Keratinocyte (primary cell): ENCODE results near the gene PDE11A. TPM values are rescaled to one million over a fixed set of nuclear protein-coding genes. Genes with fewer than 3 reads are reported as not detected.

Experiments
- DNase-seq: peaks from one replicate; pipeline ENCODE4 v3.0.0-alpha.2; 2011; ENCODE audit warnings: low read depth, missing footprints, low spot score
- FAIRE-seq: peaks from 2 replicates; lab custom pipeline; 2011; peaks lifted over from hg19 to GRCh38; lab: Jason Lieb, UNC
- H2AFZ ChIP-seq: 2 replicates; pipeline ENCODE4 v1.6.0; 2012; ENCODE audit warnings: low read length, control low read depth, inconsistent platforms; ENCODE audit not compliant: control insufficient read depth
- H3K27ac ChIP-seq: 2 replicates; pipeline ENCODE4 v1.5.1; 2011; ENCODE audit warnings: low read length; ENCODE audit not compliant: control insufficient read depth, insufficient read depth
- H3K27me3 ChIP-seq: 3 replicates; pipeline ENCODE4 v1.6.0; 2011; ENCODE audit warnings: low read length; ENCODE audit not compliant: control insufficient read depth, insufficient read depth; ENCODE audit errors: extremely low read depth
- H3K36me3 ChIP-seq, 2 experiments: 2 replicates in 1 of 2; 3 replicates in 1 of 2; pipeline ENCODE4 v1.5.1; 2011; ENCODE audit warnings: low read length in 2 of 2, mild to moderate bottlenecking in 1 of 2; ENCODE audit not compliant: control insufficient read depth in 2 of 2, insufficient read depth in 2 of 2; ENCODE audit errors: extremely low read depth in 1 of 2
- H3K4me1 ChIP-seq: 3 replicates; pipeline ENCODE4 v1.5.1; 2011; ENCODE audit warnings: low read length; ENCODE audit not compliant: control insufficient read depth, insufficient read depth; ENCODE audit errors: extremely low read depth
- H3K4me2 ChIP-seq: 3 replicates; pipeline ENCODE4 v1.6.0; 2011; ENCODE audit warnings: low read depth, low read length; ENCODE audit not compliant: control insufficient read depth, insufficient read depth; ENCODE audit errors: extremely low read depth
- H3K4me3 ChIP-seq, 3 experiments: fragments of 200-600 bp in 1 of 3; sonication (generic) in 1 of 3; 2 replicates in 2 of 3; 3 replicates in 1 of 3; pipeline ENCODE4 v1.5.1; 2011 to 2016; ENCODE audit warnings: low read length in 3 of 3, mild to moderate bottlenecking in 3 of 3, control low read depth in 2 of 3, inconsistent platforms in 1 of 3, low read depth in 1 of 3, mixed read lengths in 1 of 3, mixed run types in 1 of 3, moderate library complexity in 1 of 3; ENCODE audit not compliant: control insufficient read depth in 2 of 3, insufficient read depth in 2 of 3; ENCODE audit errors: extremely low read depth in 1 of 3
- H3K79me2 ChIP-seq: 2 replicates; pipeline ENCODE4 v1.6.0; 2012; ENCODE audit warnings: low read length; ENCODE audit not compliant: control insufficient read depth, insufficient read depth
- H3K9ac ChIP-seq: 3 replicates; pipeline ENCODE4 v1.6.0; 2011; ENCODE audit warnings: low read length; ENCODE audit not compliant: control insufficient read depth, insufficient read depth; ENCODE audit errors: extremely low read depth
- H3K9me1 ChIP-seq: 3 replicates; pipeline ENCODE4 v1.6.0; 2011; ENCODE audit warnings: low read length; ENCODE audit not compliant: control insufficient read depth, insufficient read depth; ENCODE audit errors: extremely low read depth
- H3K9me3 ChIP-seq: 2 replicates; pipeline ENCODE4 v1.5.1; 2012; ENCODE audit warnings: low read depth, low read length; ENCODE audit not compliant: control insufficient read depth
- H4K20me1 ChIP-seq: 3 replicates; pipeline ENCODE4 v1.6.0; 2011; ENCODE audit warnings: low read length; ENCODE audit not compliant: control insufficient read depth, insufficient read depth; ENCODE audit errors: extremely low read depth
- CTCF ChIP-seq, 3 experiments: IDR thresholded peaks in 1 of 3; conservative IDR thresholded peaks in 1 of 3; optimal IDR thresholded peaks in 1 of 3; 2 replicates in 2 of 3; 3 replicates in 1 of 3; pipeline versions ENCODE3 to v1.5.1; 2011; ENCODE audit warnings: low read length in 3 of 3, mild to moderate bottlenecking in 3 of 3, moderate library complexity in 2 of 3, control low read depth in 1 of 3, inconsistent platforms in 1 of 3; ENCODE audit not compliant: insufficient read depth in 2 of 3; ENCODE audit errors: extremely low read depth in 1 of 3
- EZH2 ChIP-seq: IDR thresholded peaks from one replicate; pipeline ENCODE4 v1.6.1; 2012; ENCODE audit warnings: inconsistent platforms, mild to moderate bottlenecking, low read length, moderate library complexity
- dilution Hi-C: fragments of 300-500 bp; cut with MboI; formaldehyde crosslinking; loops from one replicate; pipeline ENCODE4 v1.7.0; 2020; ENCODE audit warnings: low sequenced_read_pairs; ENCODE audit not compliant: extremely low pct_ligation_motif_present
- polyA plus RNA-seq, 5 experiments: library from polyadenylated mRNA; depleted of rRNA in 3 of 5; stranded (reverse) in 3 of 5; stranded (forward) in 1 of 5; unstranded in 1 of 5; fragments of >200 nt; gene quantifications; 1 replicate in 1 of 5; 2 replicates in 3 of 5; 3 replicates in 1 of 5; pipeline versions ENCODE4 v1.2.1 to v1.2.3, GENCODE V29; 2011 to 2012; ENCODE audit warnings: missing spikeins in 2 of 5, low read depth in 1 of 5, low replicate concordance in 1 of 5

Gene PDE11A
- polyA plus RNA-seq, 1 donor (not counting 4 experiments of a cell fraction or from before 2014, with no cell fraction given), result 0.01 TPM

GRCh38 chr2:177688844-177689243 lies 383.7 kb downstream of the PDE11A start:
- no peak overlapping the region for H3K4me2 ChIP-seq
- no peaks in the 10 kb centered on the region for H3K27me3 ChIP-seq
- H3K4me1 ChIP-seq, result peaks cover 13% of the 10 kb centered on the region
- H4K20me1 ChIP-seq, result no peaks in the 10 kb centered on the region
- H2AFZ ChIP-seq, result no peak overlapping the region
- no peak for DNase-seq
- H3K9me3 ChIP-seq, result no peaks in the 10 kb centered on the region
- TF ChIP-seq EZH2, result no peak
- no peak for TF ChIP-seq CTCF (optimal IDR thresholded peaks at IDR 0.05 in 1 of 3, IDR thresholded peaks at IDR 0.05 in 1 of 3, conservative IDR thresholded peaks at IDR 0.05 in 1 of 3; ENCODE audit: extremely low read depth in 1 of 3, insufficient read depth in 2 of 3, low read length in 3 of 3)
- no peaks in the 10 kb centered on the region for H3K79me2 ChIP-seq
- FAIRE-seq, result no peak
- no peak overlapping the region for H3K27ac ChIP-seq
- dilution Hi-C loops, result no loop called here
- no peak overlapping the region for H3K9ac ChIP-seq
- H3K9me1 ChIP-seq, result peaks cover 2% of the 10 kb centered on the region
- no peaks in the 10 kb centered on the region for H3K36me3 ChIP-seq
- no peak overlapping the region for H3K4me3 ChIP-seq

DNA sequence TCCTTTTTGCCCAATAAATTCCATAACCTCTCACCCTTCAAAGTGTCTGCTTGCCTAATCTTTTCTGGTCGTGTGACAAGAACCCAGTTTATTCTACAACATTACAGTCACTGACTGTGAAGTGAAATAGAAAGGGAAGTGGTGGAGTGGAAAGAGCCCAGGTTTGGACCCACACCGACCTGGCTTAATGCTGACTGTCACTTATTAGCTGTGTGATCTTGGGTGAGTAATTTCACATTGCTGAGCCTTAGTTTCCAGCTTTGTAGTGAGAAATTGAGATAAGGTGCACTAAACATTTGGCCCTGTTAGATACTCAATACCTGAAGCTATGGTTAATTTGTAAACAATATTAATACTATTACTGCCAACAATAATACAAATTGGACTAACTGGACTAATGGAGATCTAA lies 388.9 kb downstream of the PDE11A start:
- dilution Hi-C loops, result no loop called here
- no peak overlapping the region for H3K4me3 ChIP-seq
- no peaks in the 10 kb centered on the region for H3K9me1 ChIP-seq
- no peak overlapping the region for H3K4me2 ChIP-seq
- peaks cover 2% of the 10 kb centered on the region for H3K27me3 ChIP-seq
- H4K20me1 ChIP-seq, result no peaks in the 10 kb centered on the region
- H3K27ac ChIP-seq, result no peak overlapping the region
- FAIRE-seq (no peak), DNase-seq (no peak)
- H3K36me3 ChIP-seq, result no peaks in the 10 kb centered on the region
- H3K9me3 ChIP-seq, result no peaks in the 10 kb centered on the region
- no peaks in the 10 kb centered on the region for H3K4me1 ChIP-seq
- TF ChIP-seq CTCF (optimal IDR thresholded peaks at IDR 0.05 in 1 of 3, IDR thresholded peaks at IDR 0.05 in 1 of 3, conservative IDR thresholded peaks at IDR 0.05 in 1 of 3; ENCODE audit: extremely low read depth in 1 of 3, insufficient read depth in 2 of 3, low read length in 3 of 3) (no peak), EZH2 (no peak)
- H3K9ac ChIP-seq, result no peak overlapping the region
- no peak overlapping the region for H2AFZ ChIP-seq
- no peaks in the 10 kb centered on the region for H3K79me2 ChIP-seq
